ENCODE results near the gene NKIRAS1.

GRCh38 chr3:23872330-23872729 is 44.5 kb downstream of the NKIRAS1 start:
- TF ChIP-seq, protein P1, sequence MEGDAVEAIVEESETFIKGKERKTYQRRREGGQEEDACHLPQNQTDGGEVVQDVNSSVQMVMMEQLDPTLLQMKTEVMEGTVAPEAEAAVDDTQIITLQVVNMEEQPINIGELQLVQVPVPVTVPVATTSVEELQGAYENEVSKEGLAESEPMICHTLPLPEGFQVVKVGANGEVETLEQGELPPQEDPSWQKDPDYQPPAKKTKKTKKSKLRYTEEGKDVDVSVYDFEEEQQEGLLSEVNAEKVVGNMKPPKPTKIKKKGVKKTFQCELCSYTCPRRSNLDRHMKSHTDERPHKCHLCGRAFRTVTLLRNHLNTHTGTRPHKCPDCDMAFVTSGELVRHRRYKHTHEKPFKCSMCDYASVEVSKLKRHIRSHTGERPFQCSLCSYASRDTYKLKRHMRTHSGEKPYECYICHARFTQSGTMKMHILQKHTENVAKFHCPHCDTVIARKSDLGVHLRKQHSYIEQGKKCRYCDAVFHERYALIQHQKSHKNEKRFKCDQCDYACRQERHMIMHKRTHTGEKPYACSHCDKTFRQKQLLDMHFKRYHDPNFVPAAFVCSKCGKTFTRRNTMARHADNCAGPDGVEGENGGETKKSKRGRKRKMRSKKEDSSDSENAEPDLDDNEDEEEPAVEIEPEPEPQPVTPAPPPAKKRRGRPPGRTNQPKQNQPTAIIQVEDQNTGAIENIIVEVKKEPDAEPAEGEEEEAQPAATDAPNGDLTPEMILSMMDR (IDR thresholded peaks at IDR 0.05 in 4 of 5, conservative IDR thresholded peaks at IDR 0.05 in 1 of 5), result no peak
- no peak for TF ChIP-seq POLR2A (IDR thresholded peaks at IDR 0.05)
